ENCODE results near the gene TNPO3. TPM values are rescaled to one million over a fixed set of nuclear protein-coding genes. Genes with fewer than 3 reads are reported as not detected.

TNPO3 gene
- polyA plus RNA-seq, 1 of the 3 experiments (the other 2 are of a cell fraction), result 27.8 TPM

- TF ChIP-seq USF1 (IDR thresholded peaks at IDR 0.05; ENCODE audit: borderline replicate concordance, low read depth), result no peak
- no peak for TF ChIP-seq RFX5 (IDR thresholded peaks at IDR 0.05; ENCODE audit: low read length)
- TF ChIP-seq CHD2 (IDR thresholded peaks at IDR 0.05; ENCODE audit: low read length, partially characterized antibody), result no peak
- TF ChIP-seq FOXM1 (IDR thresholded peaks at IDR 0.05; ENCODE audit: low read depth), result no peak
- TF ChIP-seq CTCF (IDR thresholded peaks at IDR 0.05), result no peak
- no peak for TF ChIP-seq POLR2AphosphoS5 (IDR thresholded peaks at IDR 0.05; ENCODE audit: low read depth, low read length)
- TF ChIP-seq FOSL2 (IDR thresholded peaks at IDR 0.05; ENCODE audit: borderline replicate concordance, low read depth), result no peak
- no peak for TF ChIP-seq ELF1 (IDR thresholded peaks at IDR 0.05)
Observed at GRCh38 chr7:128962899-128963298, 92.0 kb downstream of the TNPO3 start (continued).

GRCh38 chr7:128961030-128961659 lies 93.8 kb downstream of the TNPO3 start:
- no peaks in the 10 kb centered on the region for H3K79me2 ChIP-seq (ENCODE audit: insufficient read depth)
- H3K9me3 ChIP-seq, result no peaks in the 10 kb centered on the region
- no peak for DNase-seq
- no peak overlapping the region for H3K4me2 ChIP-seq
- TF ChIP-seq USF2 (IDR thresholded peaks at IDR 0.05; ENCODE audit: borderline replicate concordance, low read depth, low read length) (no peak), RFX5 (IDR thresholded peaks at IDR 0.05; ENCODE audit: low read length) (no peak), RCOR1 (IDR thresholded peaks at IDR 0.05; ENCODE audit: low read length) (no peak), PBX3 (IDR thresholded peaks at IDR 0.05) (no peak), MEF2A (IDR thresholded peaks at IDR 0.05; ENCODE audit: borderline replicate concordance, low read depth) (no peak), CHD2 (IDR thresholded peaks at IDR 0.05; ENCODE audit: low read length, partially characterized antibody) (no peak)
- ChIA-PET CTCF (interaction anchor here (1.4 kb wide), 1 partner anchor 130 kb away, joined by 3 read pairs; no protein-coding TSS in a partner anchor), POLR2A (no interaction called here)
- 92% methylated on average over 8 of the region's 8 CpGs for WGBS (ENCODE audit: low lambda C conversion rate)
- H3K27me3 ChIP-seq (ENCODE audit: insufficient read depth), result no peaks in the 10 kb centered on the region
- peaks cover 0 to 11% of the 10 kb centered on the region in 2 experiments; a peak in 3 of 4 replicates for H3K4me1 ChIP-seq (ENCODE audit: control insufficient read depth in 1 of 2, insufficient read depth in 2 of 2, low read depth in 1 of 2, low read length in 1 of 2)
- H3K4me3 ChIP-seq (ENCODE audit: low read depth in 2 of 2, low read length in 1 of 2), result no peak overlapping the region
- H3K9me2 ChIP-seq, result no peaks in the 10 kb centered on the region
- H3K9ac ChIP-seq, result no peak overlapping the region
- H3K27ac ChIP-seq (ENCODE audit: low read depth in 2 of 2, low read length in 1 of 2), result no peak overlapping the region
- no peak overlapping the region for H2AFZ ChIP-seq (ENCODE audit: low read depth)
- no peaks in the 10 kb centered on the region for H4K20me1 ChIP-seq (ENCODE audit: insufficient read depth)
- peaks cover 62 to 66% of the 10 kb centered on the region in 2 experiments for H3K36me3 ChIP-seq (replicated peaks in 1 of 2; ENCODE audit: control insufficient read depth in 1 of 2, insufficient read depth in 2 of 2, low read length in 1 of 2)
- peaks cover 13% of the 10 kb centered on the region for H3F3A ChIP-seq (replicated peaks; ENCODE audit: insufficient read depth)

Measured in SK-N-SH (cell line).